ENCODE measurements around the gene ERCC8.

DNA sequence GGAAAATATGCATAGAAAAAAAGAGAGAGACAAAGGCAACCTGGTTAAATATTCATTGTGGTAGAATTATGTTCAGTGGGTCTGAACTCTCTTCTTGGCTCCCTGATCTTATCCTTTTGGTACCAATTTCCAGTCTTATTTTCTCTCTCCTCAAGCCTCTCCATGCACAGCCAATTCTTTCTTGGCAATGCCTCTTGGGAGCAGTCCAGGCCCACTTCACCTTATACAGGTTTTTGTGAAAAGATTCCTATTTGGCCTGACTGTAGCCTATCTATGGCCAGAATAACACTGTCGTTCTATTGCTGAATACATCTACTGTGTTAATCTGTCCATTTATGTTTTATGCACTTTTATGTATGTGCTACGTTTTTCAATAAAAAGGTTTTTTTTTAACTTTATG lies 103.5 kb downstream of the ERCC8 start:
- TF ChIP-seq, protein P1, sequence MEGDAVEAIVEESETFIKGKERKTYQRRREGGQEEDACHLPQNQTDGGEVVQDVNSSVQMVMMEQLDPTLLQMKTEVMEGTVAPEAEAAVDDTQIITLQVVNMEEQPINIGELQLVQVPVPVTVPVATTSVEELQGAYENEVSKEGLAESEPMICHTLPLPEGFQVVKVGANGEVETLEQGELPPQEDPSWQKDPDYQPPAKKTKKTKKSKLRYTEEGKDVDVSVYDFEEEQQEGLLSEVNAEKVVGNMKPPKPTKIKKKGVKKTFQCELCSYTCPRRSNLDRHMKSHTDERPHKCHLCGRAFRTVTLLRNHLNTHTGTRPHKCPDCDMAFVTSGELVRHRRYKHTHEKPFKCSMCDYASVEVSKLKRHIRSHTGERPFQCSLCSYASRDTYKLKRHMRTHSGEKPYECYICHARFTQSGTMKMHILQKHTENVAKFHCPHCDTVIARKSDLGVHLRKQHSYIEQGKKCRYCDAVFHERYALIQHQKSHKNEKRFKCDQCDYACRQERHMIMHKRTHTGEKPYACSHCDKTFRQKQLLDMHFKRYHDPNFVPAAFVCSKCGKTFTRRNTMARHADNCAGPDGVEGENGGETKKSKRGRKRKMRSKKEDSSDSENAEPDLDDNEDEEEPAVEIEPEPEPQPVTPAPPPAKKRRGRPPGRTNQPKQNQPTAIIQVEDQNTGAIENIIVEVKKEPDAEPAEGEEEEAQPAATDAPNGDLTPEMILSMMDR (IDR thresholded peaks at IDR 0.05; ENCODE audit: control extremely low read depth in 1 of 3, insufficient read depth in 1 of 3, low read depth in 1 of 3, low read length in 3 of 3), result no peak
- TF ChIP-seq TBP (IDR thresholded peaks at IDR 0.05; ENCODE audit: low read depth, low read length), result no peak
